ENCODE measurements around the gene DDB1. TPM values are rescaled to one million over a fixed set of nuclear protein-coding genes. Genes with fewer than 3 reads are reported as not detected.

The DDB1 gene
- total RNA-seq, 1 experiment from 2014 or later: 451 TPM

GRCh38 chr11:61305417-61305816, 27.5 kb downstream of the DDB1 start:
- Histone ChIP-seq H3K4me1 (ENCODE audit: insufficient read depth, low read length) (no peaks in the 10 kb centered on the region), H3K9me3 (ENCODE audit: low read length) (no peaks in the 10 kb centered on the region), H3F3A (ENCODE audit: low read length, unreplicated experiment) (no peaks in the 10 kb centered on the region), H3K4me3 (ENCODE audit: low read length) (no peak overlapping the region), H4K20me1 (ENCODE audit: low read length) (no peaks in the 10 kb centered on the region), H3K79me2 (ENCODE audit: low read length) (no peaks in the 10 kb centered on the region), H2AFZ (ENCODE audit: low read length) (no peak overlapping the region), H3K27me3 (ENCODE audit: low read length) (no peaks in the 10 kb centered on the region), H3K4me2 (ENCODE audit: low read length) (no peak overlapping the region), H3K27ac (ENCODE audit: low read length) (no peak overlapping the region), H3K9ac (ENCODE audit: low read length) (no peak overlapping the region), H3K9me2 (replicated peaks; ENCODE audit: low read length) (no peaks in the 10 kb centered on the region), H3K36me3 (ENCODE audit: low read depth, low read length) (peaks cover 93% of the 10 kb centered on the region)
- intact Hi-C loops (cut with micrococcal nuclease): no loop called here
- TF ChIP-seq EZH2phosphoT487 (IDR thresholded peaks at IDR 0.05; ENCODE audit: borderline replicate concordance, low read length): no peak
- no TSS peak for BruUV-seq (replicated peaks)
- DNase-seq (no peak), ATAC-seq (no peak)
- POLR2A ChIA-PET (ENCODE audit: unreplicated experiment): no interaction called here
- CTCF ChIA-PET: no interaction called here

- no peak overlapping the region for H3K4me3 ChIP-seq (ENCODE audit: low read length)
- no peak overlapping the region for H3K27ac ChIP-seq (ENCODE audit: low read length)
- ATAC-seq (no peak), DNase-seq (no peak)
- H4K20me1 ChIP-seq (ENCODE audit: low read length): no peaks in the 10 kb centered on the region
- peaks cover 92% of the 10 kb centered on the region for H3K36me3 ChIP-seq (ENCODE audit: low read depth, low read length)
- H3K9me3 ChIP-seq (ENCODE audit: low read length): no peaks in the 10 kb centered on the region
- no peaks in the 10 kb centered on the region for H3F3A ChIP-seq (ENCODE audit: low read length, unreplicated experiment)
- no peaks in the 10 kb centered on the region for H3K79me2 ChIP-seq (ENCODE audit: low read length)
- BruUV-seq (replicated peaks): no TSS peak
- no peak overlapping the region for H3K9ac ChIP-seq (ENCODE audit: low read length)
- H3K4me1 ChIP-seq (ENCODE audit: insufficient read depth, low read length): no peaks in the 10 kb centered on the region
- H3K27me3 ChIP-seq (ENCODE audit: low read length): no peaks in the 10 kb centered on the region
- H3K4me2 ChIP-seq (ENCODE audit: low read length): no peak overlapping the region
- intact Hi-C loops (cut with micrococcal nuclease): no loop called here
- H2AFZ ChIP-seq (ENCODE audit: low read length): no peak overlapping the region
- TF ChIP-seq CTCF (conservative IDR thresholded peaks at IDR 0.05; ENCODE audit: low read depth, low read length) (no peak), EZH2phosphoT487 (IDR thresholded peaks at IDR 0.05; ENCODE audit: borderline replicate concordance, low read length) (no peak), EZH2 (IDR thresholded peaks at IDR 0.05; ENCODE audit: low read length, unreplicated experiment) (no peak)
- ChIA-PET POLR2A (ENCODE audit: unreplicated experiment) (no interaction called here), CTCF (no interaction called here)
- H3K9me2 ChIP-seq (replicated peaks; ENCODE audit: low read length): no peaks in the 10 kb centered on the region
Observed at GRCh38 chr11:61303725-61304124, 29.2 kb downstream of the DDB1 start.

GRCh38 chr11:61302550-61302949, 30.4 kb downstream of the DDB1 start:
- no peak overlapping the region for H3K4me3 ChIP-seq (ENCODE audit: low read length)
- H3K36me3 ChIP-seq (ENCODE audit: low read depth, low read length): peaks cover 85% of the 10 kb centered on the region
- ATAC-seq (no peak), DNase-seq (no peak)
- H3K9ac ChIP-seq (ENCODE audit: low read length): no peak overlapping the region
- ChIA-PET POLR2A (ENCODE audit: unreplicated experiment) (no interaction called here), CTCF (no interaction called here)
- no peaks in the 10 kb centered on the region for H3K79me2 ChIP-seq (ENCODE audit: low read length)
- no peaks in the 10 kb centered on the region for H3K27me3 ChIP-seq (ENCODE audit: low read length)
- no peaks in the 10 kb centered on the region for H3K9me2 ChIP-seq (replicated peaks; ENCODE audit: low read length)
- no peaks in the 10 kb centered on the region for H3K9me3 ChIP-seq (ENCODE audit: low read length)
- no peaks in the 10 kb centered on the region for H3F3A ChIP-seq (ENCODE audit: low read length, unreplicated experiment)
- TF ChIP-seq EZH2phosphoT487 (IDR thresholded peaks at IDR 0.05; ENCODE audit: borderline replicate concordance, low read length): no peak
- TF ChIP-seq CTCF (conservative IDR thresholded peaks at IDR 0.05; ENCODE audit: low read depth, low read length): no peak
- no peak for TF ChIP-seq EZH2 (IDR thresholded peaks at IDR 0.05; ENCODE audit: low read length, unreplicated experiment)
- BruUV-seq (replicated peaks): no TSS peak
- no peak overlapping the region for H3K27ac ChIP-seq (ENCODE audit: low read length)
- H4K20me1 ChIP-seq (ENCODE audit: low read length): no peaks in the 10 kb centered on the region
- no peak overlapping the region for H2AFZ ChIP-seq (ENCODE audit: low read length)
- H3K4me2 ChIP-seq (ENCODE audit: low read length): no peak overlapping the region
- no peaks in the 10 kb centered on the region for H3K4me1 ChIP-seq (ENCODE audit: insufficient read depth, low read length)
- intact Hi-C loops (cut with micrococcal nuclease): no loop called here
